A673 (cell line): ENCODE results near the gene PGP.

ENCODE experiments used
- EZH2 ChIP-seq: fragments of 200-600 bp; sonication (generic); IDR thresholded peaks from 2 replicates; pipeline ENCODE4 v1.6.1; 2017; ENCODE audit warnings: borderline replicate concordance, low read depth, mild to moderate bottlenecking, mixed read lengths, antibody characterized with exemption, low read length; ENCODE audit not compliant: poor library complexity, severe bottlenecking
- TF ChIP-seq, protein P1 (sequence below): fragments of 300-800, 200-600 bp; sonication (generic); conservative IDR thresholded peaks from 2 replicates; pipeline ENCODE4 v1.5.1; 2017; ENCODE audit warnings: low read depth, mild to moderate bottlenecking, antibody characterized with exemption, low read length, moderate library complexity, mixed read lengths

DNA sequence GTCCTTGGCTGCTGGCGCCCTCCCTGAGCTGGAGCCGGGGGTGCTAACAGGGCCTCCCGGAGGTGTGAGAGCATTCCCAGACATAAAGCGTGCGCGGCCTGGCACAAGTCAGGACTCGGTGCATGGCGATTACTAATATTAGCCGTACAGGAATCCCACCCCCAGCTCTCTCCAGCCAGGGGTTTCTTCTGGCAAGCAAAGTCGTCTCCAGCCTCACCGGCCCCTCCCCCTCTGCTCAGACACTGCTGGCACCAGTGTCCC is 23.3 kb downstream of the PGP start:
- TF ChIP-seq, protein P1, sequence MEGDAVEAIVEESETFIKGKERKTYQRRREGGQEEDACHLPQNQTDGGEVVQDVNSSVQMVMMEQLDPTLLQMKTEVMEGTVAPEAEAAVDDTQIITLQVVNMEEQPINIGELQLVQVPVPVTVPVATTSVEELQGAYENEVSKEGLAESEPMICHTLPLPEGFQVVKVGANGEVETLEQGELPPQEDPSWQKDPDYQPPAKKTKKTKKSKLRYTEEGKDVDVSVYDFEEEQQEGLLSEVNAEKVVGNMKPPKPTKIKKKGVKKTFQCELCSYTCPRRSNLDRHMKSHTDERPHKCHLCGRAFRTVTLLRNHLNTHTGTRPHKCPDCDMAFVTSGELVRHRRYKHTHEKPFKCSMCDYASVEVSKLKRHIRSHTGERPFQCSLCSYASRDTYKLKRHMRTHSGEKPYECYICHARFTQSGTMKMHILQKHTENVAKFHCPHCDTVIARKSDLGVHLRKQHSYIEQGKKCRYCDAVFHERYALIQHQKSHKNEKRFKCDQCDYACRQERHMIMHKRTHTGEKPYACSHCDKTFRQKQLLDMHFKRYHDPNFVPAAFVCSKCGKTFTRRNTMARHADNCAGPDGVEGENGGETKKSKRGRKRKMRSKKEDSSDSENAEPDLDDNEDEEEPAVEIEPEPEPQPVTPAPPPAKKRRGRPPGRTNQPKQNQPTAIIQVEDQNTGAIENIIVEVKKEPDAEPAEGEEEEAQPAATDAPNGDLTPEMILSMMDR: no peak
- no peak for TF ChIP-seq EZH2
